Medulla oblongata (tissue), 1 donor: ENCODE data around the gene EFCAB6.

Experiments used
- DNase-seq: peaks from one replicate; pipeline ENCODE4 v3.0.0-alpha.2; 2015; ENCODE audit errors: extremely low spot score

Gene EFCAB6

DNA sequence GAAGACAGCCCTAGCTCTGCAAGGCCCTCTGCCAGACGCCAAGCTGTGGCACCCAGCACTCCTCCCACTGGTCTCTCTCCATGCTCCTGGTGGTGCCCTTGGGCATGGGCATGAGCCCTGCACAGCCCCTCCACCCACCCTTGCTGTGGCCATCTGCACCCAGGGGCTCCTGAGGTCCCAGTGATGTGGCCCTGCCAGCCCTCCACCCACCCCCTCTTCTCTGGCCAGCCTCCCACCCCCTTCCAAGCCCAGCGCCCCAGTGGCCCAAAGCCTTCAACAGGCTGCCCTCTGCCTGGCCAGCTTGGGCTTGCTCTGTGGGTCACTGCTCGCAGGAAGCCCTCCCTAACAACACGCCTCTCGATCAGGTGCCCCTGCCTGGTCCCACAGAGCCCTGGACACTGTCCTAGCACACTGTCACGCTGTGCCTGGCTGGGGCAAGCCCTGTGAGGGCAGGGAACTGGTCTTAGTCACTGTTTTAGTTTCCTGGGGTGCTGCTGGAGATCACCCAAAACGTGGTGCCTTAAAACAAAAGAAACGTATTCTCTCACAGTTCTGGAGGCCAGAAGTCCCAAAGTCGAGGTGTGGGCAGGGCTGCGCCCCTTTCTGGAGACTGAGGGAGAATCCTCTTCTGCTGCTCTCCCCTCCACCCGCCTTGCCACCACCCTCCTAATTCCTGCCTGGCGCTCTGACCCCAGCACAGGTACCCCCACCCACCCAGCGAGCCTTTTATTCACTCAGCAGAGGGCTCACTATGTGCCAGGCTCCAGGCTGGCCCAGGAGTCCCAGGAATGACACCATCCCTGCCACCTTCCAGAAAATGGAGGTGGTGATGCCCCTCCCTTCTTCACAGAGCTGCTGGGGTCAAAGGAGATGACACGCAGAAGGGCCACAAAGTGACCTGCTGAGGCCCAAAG, 35.5 kb upstream of the EFCAB6 start:
- DNase-seq: no peak

- DNase-seq: no peak
These were observed 34.9 kb upstream of the EFCAB6 start for GRCh38 chr22:43846966-43847365.

- no peak for DNase-seq
These were observed 33.9 kb upstream of the EFCAB6 start for GRCh38 chr22:43845981-43846380.

DNA sequence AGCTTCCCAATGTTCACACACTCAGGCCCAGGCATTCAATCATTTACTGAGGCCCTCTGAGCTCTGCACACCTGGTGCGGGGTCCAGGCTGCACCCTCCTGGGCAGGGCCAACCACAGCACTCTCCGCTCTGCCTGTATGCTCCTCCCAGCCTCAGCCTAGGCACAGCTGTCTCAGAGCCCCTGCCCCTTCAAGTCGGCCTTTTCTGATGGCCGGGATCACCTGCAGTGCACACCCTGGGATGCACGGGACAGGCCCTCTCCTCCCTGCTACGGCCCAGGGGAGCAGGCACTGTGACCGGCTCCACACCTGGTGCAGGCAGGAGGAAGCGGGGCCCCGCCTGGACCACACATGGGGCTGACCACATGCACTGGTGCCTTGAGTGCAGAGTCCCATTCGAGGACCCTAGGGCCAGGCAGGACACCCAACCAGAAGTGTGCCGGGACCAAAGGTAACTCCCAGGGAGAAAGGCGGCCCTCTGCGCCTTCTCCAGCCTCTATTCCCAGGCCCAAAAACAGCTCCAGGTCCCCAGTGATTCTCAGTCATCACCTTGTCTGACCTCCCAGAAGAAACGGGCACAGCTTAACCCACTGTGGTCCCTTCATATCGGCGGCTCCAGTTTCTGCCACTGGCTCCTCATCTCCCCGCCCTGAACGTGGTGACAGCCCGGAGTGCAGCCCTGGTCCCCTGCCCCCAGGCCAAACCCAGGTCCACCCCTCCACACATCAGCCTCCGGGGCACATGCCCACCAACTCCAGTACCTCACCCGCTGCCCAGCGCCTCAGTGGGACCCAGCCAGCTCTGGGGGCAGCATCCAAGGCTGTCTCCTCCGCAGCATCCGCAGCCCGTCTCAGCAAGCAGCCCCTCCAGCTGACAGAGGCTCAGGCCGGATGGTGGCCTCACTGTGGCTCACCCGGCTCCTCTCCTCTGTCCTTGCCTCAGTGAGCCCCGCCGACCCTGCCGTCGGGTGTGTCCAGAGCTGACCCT, 32.7 kb upstream of the EFCAB6 start:
- no peak for DNase-seq

GRCh38 chr22:43843783-43844530, 31.9 kb upstream of the EFCAB6 start:
- DNase-seq: no peak

GRCh38 chr22:43841742-43842141, 29.6 kb upstream of the EFCAB6 start:
- DNase-seq: no peak

- DNase-seq: no peak
These were observed 28.7 kb upstream of the EFCAB6 start for GRCh38 chr22:43840851-43841250.

GRCh38 chr22:43840431-43840830, 28.3 kb upstream of the EFCAB6 start:
- DNase-seq: no peak

- DNase-seq: no peak
These were observed 27.7 kb upstream of the EFCAB6 start for GRCh38 chr22:43839781-43840180.

GRCh38 chr22:43838571-43839307, 26.6 kb upstream of the EFCAB6 start:
- no peak for DNase-seq

DNA sequence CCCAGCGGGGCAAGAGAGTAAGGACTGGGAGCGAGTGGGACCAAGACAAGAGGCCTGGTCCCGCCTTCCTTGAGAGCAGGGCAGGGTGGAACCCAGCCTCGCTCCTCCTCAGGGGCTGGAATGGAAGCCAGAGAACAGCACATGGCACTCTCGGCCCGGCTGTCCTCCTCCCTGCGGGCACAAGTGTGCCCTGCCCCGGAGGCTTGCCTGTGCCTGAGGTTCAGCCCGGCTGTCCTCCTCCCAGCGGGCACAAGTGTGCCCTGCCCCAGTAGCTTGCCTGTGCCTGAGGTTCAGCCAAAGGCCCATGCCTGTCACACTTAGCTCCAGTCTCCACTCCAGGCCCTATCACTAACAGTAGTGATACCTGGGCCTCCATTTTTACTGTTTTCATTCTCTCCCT, 26.1 kb upstream of the EFCAB6 start:
- DNase-seq: no peak

DNA sequence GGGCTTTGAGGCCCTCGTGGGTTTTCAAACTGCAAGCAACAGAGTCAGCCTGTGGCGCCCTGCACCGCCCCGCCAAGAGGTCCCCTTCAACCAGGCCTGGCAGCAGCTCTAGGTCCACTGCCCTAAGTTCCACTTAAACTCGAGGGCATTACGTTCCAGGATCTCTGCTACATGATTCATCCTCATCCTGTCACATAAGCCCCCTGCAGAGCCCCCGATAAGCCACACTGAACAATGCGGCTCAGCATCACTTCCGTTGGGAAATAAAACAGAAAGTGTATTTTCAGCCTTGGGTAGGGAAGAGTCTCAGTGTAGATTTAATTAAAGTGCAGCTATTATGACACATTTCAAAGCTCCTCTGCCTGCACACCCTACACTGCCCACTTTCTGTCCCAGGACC, 25.6 kb upstream of the EFCAB6 start:
- no peak for DNase-seq

DNA sequence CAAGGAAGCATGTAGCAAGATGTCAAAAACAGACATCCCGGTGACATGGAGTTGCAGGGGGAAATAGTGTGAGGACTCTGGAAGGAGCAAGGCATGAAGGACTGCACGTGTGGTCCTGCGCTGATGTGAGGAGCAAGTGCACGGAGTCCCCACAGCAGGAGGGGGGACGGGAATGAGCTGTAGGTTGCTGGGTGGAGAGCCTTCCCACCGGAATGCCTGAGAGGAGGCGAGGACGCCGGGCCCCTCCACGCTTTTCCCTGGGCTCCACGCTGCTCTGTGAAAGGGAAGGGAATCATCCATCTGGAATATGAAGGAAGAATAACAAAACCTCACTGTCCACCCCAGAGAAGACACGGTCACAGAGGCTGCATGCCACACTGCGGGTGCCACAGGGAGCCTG, 23.6 kb upstream of the EFCAB6 start:
- no peak for DNase-seq

- no peak for DNase-seq
These were observed 23.1 kb upstream of the EFCAB6 start for GRCh38 chr22:43835166-43835565.

DNA sequence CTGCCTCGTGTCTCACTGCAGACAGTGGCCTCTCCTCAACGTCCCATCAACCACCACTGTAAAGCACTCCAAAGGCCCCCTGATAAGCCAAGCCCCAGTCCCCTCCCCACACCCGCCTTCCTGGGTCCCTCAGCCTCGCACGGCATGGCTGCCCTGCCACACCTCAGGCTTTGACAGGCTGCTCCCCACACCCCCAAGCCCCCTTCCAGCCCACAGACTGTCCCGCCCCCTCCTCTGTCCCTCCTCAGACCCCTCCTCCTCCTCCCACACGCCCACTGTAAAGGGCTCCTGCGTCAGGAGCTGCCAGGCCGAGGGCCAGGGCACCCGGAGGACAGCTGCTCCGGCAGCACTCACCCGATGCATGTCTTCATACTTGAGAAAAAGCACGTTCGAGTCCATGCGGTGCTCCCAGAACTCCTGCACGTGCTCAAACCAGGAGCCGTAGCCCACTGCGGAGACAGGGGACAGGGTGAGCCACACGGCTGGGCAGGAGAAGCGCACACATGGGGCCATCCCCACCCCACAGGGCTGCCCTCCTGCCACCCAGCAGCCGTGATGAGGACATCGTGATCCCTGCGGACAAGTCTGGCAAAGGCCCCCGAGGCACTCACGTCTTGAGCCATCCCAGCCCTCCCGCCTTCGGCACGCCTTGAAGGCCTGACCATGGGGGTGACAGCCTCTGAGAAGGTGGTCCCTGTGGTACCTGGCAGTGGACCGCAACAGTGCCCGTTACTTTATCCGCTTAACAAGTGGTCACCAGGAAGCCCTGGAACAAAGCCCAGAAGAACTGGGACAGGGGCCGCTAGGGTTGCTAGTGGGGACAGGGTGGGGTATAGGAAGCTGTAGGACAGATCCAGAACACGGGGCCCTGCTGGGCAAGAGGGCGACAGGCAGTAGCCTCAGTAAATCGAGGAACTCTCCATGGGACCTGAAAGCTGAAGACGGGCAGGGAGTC, 21.5 kb upstream of the EFCAB6 start:
- no peak for DNase-seq

GRCh38 chr22:43832393-43833265, 20.5 kb upstream of the EFCAB6 start:
- DNase-seq: no peak

DNA sequence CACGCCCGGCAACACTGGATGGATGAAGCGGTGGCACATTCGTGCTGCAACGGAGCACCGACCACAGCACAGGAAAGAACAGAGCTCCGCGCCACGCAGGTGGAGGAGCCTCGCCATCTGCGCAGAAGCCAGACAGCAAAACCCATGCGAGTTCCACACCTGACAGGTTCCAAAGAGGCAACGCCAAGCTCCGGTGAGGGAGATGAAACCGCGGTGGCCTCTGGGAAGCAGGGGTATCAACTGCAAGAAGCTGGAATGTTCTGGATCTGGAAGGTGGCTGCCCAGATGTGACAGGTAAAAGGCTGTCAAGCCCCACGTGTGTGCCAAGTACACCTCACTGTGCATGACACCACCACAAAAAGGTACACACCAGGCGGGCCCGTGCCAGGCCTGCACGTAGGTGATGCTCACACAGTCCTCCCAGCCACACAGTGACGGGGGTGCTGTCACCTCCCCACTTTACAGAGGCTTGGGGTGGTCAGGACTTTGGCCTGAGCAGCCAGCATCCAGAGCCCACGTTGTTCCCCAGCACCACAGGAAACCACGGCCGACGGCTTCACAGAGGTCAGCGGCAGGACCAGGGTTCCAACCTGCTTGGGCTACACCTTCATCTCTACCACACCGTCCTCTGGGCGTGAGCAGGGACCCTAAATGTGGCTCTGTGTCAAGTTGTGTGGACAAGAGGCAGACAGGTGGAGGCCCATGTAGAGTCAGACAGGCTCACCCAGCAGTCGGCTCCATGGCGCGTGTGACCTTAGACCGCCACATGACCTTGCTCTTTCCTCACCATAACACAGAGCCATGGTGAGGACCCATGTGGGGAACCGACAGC, 19.7 kb upstream of the EFCAB6 start:
- no peak for DNase-seq

DNA sequence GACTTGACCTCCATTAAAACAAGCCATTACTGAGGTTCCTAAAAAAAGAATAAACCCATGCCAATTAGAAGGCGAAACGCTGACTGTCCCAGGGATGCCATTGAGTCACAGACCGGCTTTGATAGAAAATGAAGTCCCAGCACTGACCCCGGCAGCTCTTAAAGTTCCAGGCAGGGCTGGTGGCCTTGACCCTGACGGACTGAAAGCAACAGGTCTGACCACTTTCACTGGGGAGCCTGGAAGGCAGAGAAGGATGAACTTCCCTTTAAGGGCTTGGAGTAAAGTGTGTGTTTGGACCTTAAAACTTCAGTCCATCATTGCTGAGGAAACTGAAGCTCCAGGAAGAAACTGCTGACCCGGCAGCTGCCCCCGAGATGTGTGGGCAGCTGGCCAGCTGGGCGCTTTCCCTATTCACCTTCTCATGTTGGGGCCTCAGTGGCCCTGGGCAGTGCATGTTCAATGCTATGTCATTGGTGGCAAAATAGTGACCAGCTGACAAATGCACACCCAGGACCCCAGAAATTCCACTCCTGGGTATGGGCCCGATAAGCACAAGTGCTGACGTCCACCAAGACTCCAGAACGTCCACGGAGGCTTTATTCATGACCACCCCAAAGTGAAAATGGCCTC, 18.9 kb upstream of the EFCAB6 start:
- no peak for DNase-seq
